Activated CD4-positive, alpha-beta memory T cell treated with anti-CD3 and anti-CD28 coated beads for 36 hours (primary cell): ENCODE measurements around the gene RNF166. TPM values are rescaled to one million over a fixed set of nuclear protein-coding genes. Genes with fewer than 3 reads are reported as not detected.
A peak's percentile ranks its signal among the peaks of the same experiment; 100 is the strongest.

ENCODE experiments used
- CTCF ChIA-PET: fragments of 350-600 bp; sonication (Branson Sonifier 250); formaldehyde crosslinking; loops from one replicate; lab custom pipeline; 2021; ENCODE audit warnings: antibody characterized with exemption, inconsistent platforms; lab: Charles Lee
- POLR2A ChIA-PET: fragments of 350-600 bp; sonication (Branson Sonifier 250); formaldehyde crosslinking; loops from one replicate; lab custom pipeline; 2021; ENCODE audit warnings: antibody characterized with exemption; lab: Charles Lee
- DNase-seq: peaks from one replicate; pipeline ENCODE4 v3.0.0-alpha.2; 2020
- H3K27ac Mint-ChIP-seq: one replicate; pipeline ENCODE4 v1.8.0; 2021; ENCODE audit warnings: mixed read lengths
- H3K27me3 Mint-ChIP-seq: one replicate; pipeline ENCODE4 v1.8.0; 2021; ENCODE audit warnings: mixed read lengths
- H3K36me3 Mint-ChIP-seq: one replicate; pipeline ENCODE4 v1.8.0; 2021; ENCODE audit warnings: mixed read lengths
- H3K4me1 Mint-ChIP-seq: one replicate; pipeline ENCODE4 v1.8.0; 2021; ENCODE audit warnings: low read depth, mixed read lengths
- H3K4me3 Mint-ChIP-seq: one replicate; pipeline ENCODE4 v1.8.0; 2021; ENCODE audit warnings: mild to moderate bottlenecking, mixed read lengths
- H3K9me3 Mint-ChIP-seq: one replicate; pipeline ENCODE4 v1.8.0; 2021; ENCODE audit warnings: mixed read lengths
- intact Hi-C: fragments of 100-400 bp; cut with micrococcal nuclease; formaldehyde crosslinking; loops from one replicate; pipeline ENCODE4 v1.15.1; 2023
- total RNA-seq, 2 experiments: library from RNA; stranded (reverse); gene quantifications; one replicate each; pipeline ENCODE4 v1.2.3, GENCODE V29; 2021

Gene RNF166
- total RNA-seq, 2 experiments from 2014 or later = 46.4 to 55.6 TPM

DNA sequence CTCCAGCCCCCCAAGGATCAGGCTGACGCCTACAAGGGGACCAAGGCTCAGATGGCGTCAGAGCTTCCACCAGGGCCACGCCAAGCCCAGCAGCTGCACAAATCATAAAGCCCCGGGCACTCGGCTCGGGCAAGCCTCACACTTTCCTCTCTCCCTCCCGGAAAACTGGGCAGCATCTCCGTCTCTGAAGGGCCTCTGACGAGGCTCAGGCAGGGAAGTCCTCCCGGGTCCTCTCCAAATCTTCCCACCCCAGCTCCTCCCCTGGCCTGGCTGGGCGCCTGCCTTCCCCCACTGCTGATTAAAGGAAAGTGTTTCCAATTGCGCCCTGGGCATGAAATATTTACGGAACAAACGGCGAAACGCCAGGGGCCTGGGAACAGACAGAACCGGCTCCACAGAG, 40.3 kb upstream of the RNF166 start:
- Mint-ChIP-seq H3K9me3 (no peaks in the 10 kb centered on the region), H3K4me3 (no peak overlapping the region), H3K36me3 (peaks cover under 1% of the 10 kb centered on the region), H3K4me1 (peaks cover 30% of the 10 kb centered on the region), H3K27me3 (no peaks in the 10 kb centered on the region), H3K27ac (peak overlapping the region; percentile 18)
- CTCF ChIA-PET = interaction anchor here (1.0 to 6.6 kb wide), 7 partner anchors 7 to 107 kb away, joined by 3 to 69 read pairs (median 5); partner anchors contain the start of gene PIEZO1
- DNase-seq = no peak
- POLR2A ChIA-PET = interaction anchor here (1.5 kb wide), 1 partner anchor 35 kb away, joined by 3 read pairs; no protein-coding TSS in a partner anchor
- intact Hi-C loops = loop anchor here (5.0 kb wide), 1 partner anchor 44 kb away; no protein-coding TSS in a partner anchor

DNA sequence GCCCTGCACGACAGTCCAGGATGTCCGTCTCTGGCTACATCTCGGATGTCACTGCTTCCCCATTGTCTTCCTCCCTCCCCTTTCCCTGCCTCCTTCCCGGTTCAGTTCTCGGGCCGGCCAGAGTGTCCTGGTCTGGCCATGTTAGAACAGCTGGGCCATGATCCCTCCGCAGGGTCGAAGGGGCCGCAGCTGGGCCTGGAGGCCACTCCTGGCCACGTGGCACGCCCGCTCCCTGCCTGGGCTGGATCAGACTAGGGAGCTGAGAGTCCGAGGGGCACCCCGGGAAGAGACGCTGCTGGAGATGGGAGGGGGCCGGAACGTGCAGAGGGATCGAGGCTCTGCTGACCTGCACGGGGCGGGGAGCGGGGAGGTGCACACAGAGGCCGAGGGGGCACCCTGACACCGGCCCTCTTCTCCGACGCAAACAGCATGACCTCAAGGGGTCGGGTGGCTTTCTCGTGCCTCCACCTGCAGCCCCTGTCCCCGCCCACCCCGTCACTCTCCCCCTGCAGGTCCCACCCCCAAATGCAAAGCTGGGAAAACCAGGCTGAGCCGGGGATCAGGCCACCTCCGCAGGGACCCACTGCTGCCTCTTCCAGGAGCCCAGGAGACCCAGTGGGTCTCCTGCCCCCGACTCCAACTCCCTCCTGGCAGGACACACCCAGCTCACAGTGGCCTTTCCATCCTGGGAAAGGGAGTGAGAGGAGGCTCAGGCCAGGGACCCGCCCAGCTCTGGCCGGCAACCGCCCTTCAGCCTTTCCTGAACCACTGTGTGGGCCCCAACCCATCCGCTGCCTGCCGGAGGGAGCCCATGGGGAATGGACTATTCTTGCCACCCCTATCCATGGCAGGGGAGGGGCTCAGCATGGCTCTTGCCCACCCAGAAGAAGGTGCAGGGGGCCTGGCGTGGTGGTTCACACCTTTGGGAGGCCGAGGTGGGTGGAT, 38.6 kb upstream of the RNF166 start:
- no peaks in the 10 kb centered on the region for H3K27me3 Mint-ChIP-seq
- no peak overlapping the region for H3K4me3 Mint-ChIP-seq
- ChIA-PET POLR2A (interaction anchor here (1.5 to 1.6 kb wide), 2 partner anchors 37 to 38 kb away, joined by 3 to 6 read pairs; no protein-coding TSS in a partner anchor), CTCF (interaction anchor here (1.0 to 6.6 kb wide), 7 partner anchors 9 to 67 kb away, joined by 3 to 69 read pairs (median 5); partner anchors contain the start of genes APRT and PIEZO1)
- no peak overlapping the region for H3K27ac Mint-ChIP-seq
- H3K36me3 Mint-ChIP-seq = no peaks in the 10 kb centered on the region
- H3K4me1 Mint-ChIP-seq = peaks cover 30% of the 10 kb centered on the region
- DNase-seq = no peak
- no peaks in the 10 kb centered on the region for H3K9me3 Mint-ChIP-seq
- intact Hi-C loops = loop anchor here (1.0 to 5.0 kb wide), 2 partner anchors 37 to 43 kb away; no protein-coding TSS in a partner anchor

DNA sequence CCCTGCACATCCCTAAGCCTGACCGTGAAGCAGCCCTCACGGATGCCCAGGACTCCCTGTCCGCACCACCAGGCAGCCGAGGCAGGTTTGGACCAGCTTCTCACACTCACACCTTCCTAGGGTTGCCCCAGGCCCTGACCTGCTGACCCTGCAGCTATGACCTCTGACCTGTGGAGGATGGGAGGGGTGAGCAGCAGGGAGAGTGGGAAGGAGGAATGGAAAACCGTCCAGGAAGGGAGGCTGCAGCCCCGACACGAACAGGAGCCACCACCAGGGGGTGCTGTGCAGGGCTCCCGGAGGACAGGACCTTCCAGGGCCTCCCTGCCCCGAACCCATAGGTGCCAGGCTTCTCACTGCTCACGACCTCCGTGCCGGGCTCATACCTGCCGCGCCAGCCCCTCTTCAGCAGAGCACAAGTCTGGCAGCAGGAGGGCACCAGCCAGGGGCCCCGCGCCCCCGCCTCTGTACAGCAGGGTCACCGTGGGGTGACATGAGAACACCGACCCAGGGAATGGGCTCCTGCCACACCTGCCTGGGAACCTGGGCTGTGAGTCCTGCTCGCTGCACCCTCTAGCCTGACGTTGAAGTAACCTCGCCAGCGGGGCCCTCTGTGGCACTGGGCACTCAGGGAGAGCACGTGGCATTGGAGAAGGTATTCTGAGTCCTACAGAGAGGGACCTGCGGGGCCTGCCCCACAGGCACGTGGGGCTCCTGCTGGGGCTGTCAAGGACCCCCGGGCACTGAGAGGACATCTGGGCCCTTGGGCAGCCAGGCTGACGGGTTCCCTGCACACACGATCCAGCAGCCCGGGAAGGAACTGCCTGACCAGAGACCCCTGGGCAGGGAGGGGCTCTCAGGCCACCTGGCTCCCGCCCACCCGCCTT, 37.7 kb upstream of the RNF166 start:
- ChIA-PET POLR2A (interaction anchor here (1.6 kb wide), 1 partner anchor 38 kb away, joined by 6 read pairs; no protein-coding TSS in a partner anchor), CTCF (interaction anchor here (0.9 to 6.6 kb wide), 11 partner anchors 14 to 69 kb away, joined by 3 to 69 read pairs (median 3); partner anchors contain the start of gene PIEZO1)
- H3K9me3 Mint-ChIP-seq = no peaks in the 10 kb centered on the region
- intact Hi-C loops = no loop called here
- no peak overlapping the region for H3K27ac Mint-ChIP-seq
- no peak overlapping the region for H3K4me3 Mint-ChIP-seq
- no peaks in the 10 kb centered on the region for H3K27me3 Mint-ChIP-seq
- H3K4me1 Mint-ChIP-seq = peaks cover 30% of the 10 kb centered on the region
- peak; percentile 77 for DNase-seq
- H3K36me3 Mint-ChIP-seq = no peaks in the 10 kb centered on the region

DNA sequence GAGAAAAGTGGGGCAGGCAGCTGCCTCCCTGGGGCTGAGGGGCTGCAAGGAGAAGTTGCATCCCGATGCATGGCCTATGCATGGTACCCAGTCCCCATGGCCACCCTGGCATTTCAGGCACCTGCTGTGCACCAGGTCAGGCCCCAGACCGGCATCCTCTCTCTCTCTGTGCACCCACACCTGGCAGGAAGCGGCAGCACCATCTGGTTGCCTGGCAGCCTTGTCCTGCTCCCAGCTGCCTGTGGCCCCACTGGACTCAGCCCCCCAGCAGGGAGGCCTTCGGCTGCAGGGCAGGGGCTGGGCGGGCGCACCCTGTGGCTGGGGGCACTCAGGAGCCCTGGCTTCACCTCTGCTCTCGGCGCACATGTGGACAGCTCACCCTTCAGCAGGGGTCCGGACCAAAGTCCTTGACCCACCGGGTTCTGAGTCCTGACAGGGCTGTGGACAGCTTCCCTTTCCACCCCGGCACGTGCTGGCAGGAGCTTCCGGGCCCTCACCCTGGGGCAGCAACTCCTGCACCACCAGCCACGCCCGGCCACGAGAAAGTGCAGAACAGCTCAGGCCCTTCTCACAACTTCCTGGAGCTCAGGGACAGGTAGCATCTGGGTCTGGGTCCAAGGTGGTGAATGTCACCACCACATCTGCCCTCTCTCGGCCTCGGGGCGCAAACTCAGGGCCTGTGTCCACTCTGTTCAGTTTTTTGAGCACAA, 36.8 kb upstream of the RNF166 start:
- ChIA-PET POLR2A (no interaction called here), CTCF (interaction anchor here (0.8 to 6.6 kb wide), 12 partner anchors 15 to 70 kb away, joined by 3 to 69 read pairs (median 3); partner anchors contain the start of gene PIEZO1)
- H3K27me3 Mint-ChIP-seq = no peaks in the 10 kb centered on the region
- intact Hi-C loops = no loop called here
- no peaks in the 10 kb centered on the region for H3K9me3 Mint-ChIP-seq
- no peaks in the 10 kb centered on the region for H3K36me3 Mint-ChIP-seq
- DNase-seq = no peak
- no peak overlapping the region for H3K4me3 Mint-ChIP-seq
- H3K27ac Mint-ChIP-seq = no peak overlapping the region
- H3K4me1 Mint-ChIP-seq = peaks cover 33% of the 10 kb centered on the region

DNA sequence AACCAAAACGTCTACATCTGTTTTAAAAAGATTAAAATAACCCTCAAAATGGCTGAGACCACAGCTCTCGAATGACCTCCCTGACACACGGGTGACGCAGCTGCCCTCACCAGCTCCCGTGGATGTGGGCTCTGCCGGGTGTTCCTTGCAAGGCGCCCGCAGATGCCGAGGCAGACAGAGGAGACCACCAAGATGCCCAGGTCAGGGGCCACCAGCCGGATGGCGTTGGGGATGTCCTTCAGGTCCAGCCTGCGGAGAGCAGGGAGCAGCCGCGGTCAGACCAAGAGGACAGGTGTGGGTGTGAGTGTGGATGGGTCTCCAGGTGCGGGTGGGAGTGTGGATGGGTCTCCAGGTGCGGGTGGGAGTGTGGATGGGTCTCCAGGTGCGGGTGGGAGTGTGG, 35.2 kb upstream of the RNF166 start:
- ChIA-PET CTCF (no interaction called here), POLR2A (no interaction called here)
- H3K4me1 Mint-ChIP-seq = peaks cover 34% of the 10 kb centered on the region

DNA sequence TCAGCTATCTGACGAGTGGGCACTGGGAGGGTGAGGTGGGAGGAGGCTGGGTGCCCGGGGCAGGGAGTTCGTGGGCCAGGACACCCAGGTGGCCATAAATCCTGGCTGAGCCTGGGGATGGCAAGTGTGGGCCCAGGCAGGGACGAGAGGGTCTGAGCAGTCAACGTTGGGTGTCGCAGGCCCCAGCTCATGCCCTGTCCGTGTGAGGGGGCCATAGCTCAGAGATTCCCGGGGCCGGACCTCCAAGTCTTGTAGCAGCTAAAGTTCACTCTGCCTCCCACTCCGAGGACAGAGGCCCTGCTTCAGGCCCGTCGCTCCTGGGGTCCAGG, 34.5 kb upstream of the RNF166 start:
- Mint-ChIP-seq H3K4me1 (peaks cover 27% of the 10 kb centered on the region), H3K4me3 (no peak overlapping the region), H3K9me3 (no peaks in the 10 kb centered on the region), H3K27me3 (no peaks in the 10 kb centered on the region), H3K36me3 (no peaks in the 10 kb centered on the region), H3K27ac (no peak overlapping the region)
- no peak for DNase-seq
- intact Hi-C loops = no loop called here
- CTCF ChIA-PET = interaction anchor here (0.6 kb wide), 1 partner anchor 41 kb away, joined by 3 read pairs; no protein-coding TSS in a partner anchor
- POLR2A ChIA-PET = no interaction called here

More for the DNA sequence above, 35.2 kb upstream of the RNF166 start:
- Mint-ChIP-seq H3K27ac (no peak overlapping the region), H3K36me3 (no peaks in the 10 kb centered on the region), H3K27me3 (no peaks in the 10 kb centered on the region), H3K4me3 (no peak overlapping the region), H3K9me3 (no peaks in the 10 kb centered on the region)
- intact Hi-C loops = no loop called here
- no peak for DNase-seq

DNA sequence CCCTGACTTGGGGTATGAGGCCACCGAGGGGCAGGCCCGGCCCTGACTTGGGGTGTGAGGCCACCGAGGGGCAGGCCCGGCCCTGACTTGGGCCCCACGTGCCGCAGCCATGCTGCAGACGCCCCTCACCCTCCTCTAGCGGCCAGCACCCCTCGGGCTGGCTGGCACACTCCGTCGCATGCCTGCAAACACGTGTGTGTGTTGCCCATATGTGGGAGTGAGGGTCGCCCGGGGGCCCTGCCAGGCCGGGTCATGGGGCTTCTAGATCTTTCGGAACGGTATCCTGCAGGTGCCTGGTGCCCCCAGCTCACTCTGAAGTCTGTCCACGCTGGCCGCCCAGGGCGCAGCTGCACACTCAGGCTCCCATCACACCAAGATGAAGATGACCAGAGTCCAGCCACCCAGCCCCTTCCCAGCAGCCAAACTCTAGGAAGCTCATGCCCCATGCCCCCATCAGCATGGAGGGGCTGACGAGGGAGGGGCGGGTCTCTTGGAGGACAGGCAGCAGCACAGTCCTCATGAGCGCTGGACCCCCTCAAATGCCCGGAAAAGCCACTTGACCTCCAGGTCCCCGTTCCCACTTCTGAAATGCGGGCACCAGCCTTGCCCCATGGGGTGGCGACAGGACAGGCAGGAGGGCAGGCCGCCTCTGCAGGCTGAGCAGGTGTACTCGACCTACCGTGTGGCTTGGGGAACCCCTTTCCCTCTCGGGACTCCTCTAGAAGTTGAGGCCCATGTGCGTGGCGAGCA, 33.9 kb upstream of the RNF166 start:
- Mint-ChIP-seq H3K4me3 (no peak overlapping the region), H3K27me3 (no peaks in the 10 kb centered on the region), H3K9me3 (no peaks in the 10 kb centered on the region), H3K27ac (no peak overlapping the region), H3K36me3 (no peaks in the 10 kb centered on the region), H3K4me1 (peaks cover 22% of the 10 kb centered on the region)
- intact Hi-C loops = no loop called here
- ChIA-PET POLR2A (no interaction called here), CTCF (interaction anchor here (0.6 kb wide), 1 partner anchor 41 kb away, joined by 3 read pairs; no protein-coding TSS in a partner anchor)
- no peak for DNase-seq

DNA sequence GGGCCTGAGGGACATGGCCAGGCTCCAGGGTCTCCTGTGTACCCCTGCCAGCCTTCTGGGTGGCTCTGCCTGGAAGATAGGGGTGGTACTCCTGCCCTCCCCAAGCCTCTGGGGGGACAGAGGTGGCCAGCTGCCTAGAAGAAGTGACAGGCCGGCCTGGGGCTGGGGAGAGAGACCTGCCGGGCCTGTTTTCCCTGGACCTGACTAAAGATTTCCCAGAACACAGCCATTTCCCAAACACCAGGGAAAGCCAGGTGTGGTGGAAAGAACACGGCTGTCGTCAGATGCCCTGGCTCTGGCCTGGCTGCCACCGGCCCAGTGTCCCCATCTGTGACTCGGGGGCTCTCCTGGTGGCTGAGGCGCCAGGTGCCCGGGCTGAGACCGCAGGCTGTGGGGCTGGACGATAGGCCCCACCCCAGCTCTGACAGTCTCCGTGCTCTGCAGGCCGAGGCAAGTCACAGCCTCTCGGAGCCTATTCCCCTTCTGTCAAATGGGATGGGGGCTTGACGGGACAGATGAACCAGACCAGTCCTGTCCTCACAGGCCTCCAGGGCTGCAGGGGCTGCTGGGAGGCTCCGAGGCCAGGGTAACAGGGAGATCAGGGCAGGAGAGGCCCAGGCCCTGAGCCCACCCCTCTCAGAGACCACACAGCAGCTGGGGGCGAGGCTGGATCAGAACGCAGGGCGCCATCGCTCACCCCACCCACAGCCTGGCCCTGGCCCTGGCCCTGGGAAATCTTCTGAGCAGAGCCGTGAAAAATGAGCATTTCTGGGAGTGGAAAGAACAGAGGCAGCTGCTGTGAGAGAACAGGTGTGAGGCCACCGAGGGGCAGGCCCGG, 33.1 kb upstream of the RNF166 start:
- H3K9me3 Mint-ChIP-seq = no peaks in the 10 kb centered on the region
- peaks cover 16% of the 10 kb centered on the region for H3K4me1 Mint-ChIP-seq
- no peak overlapping the region for H3K27ac Mint-ChIP-seq
- intact Hi-C loops = no loop called here
- H3K4me3 Mint-ChIP-seq = no peak overlapping the region
- ChIA-PET CTCF (interaction anchor here (0.6 to 6.0 kb wide), 2 partner anchors 42 to 95 kb away, joined by 3 to 118 read pairs; partner anchors contain the start of gene PIEZO1), POLR2A (no interaction called here)
- H3K36me3 Mint-ChIP-seq = no peaks in the 10 kb centered on the region
- no peaks in the 10 kb centered on the region for H3K27me3 Mint-ChIP-seq
- DNase-seq = no peak

DNA sequence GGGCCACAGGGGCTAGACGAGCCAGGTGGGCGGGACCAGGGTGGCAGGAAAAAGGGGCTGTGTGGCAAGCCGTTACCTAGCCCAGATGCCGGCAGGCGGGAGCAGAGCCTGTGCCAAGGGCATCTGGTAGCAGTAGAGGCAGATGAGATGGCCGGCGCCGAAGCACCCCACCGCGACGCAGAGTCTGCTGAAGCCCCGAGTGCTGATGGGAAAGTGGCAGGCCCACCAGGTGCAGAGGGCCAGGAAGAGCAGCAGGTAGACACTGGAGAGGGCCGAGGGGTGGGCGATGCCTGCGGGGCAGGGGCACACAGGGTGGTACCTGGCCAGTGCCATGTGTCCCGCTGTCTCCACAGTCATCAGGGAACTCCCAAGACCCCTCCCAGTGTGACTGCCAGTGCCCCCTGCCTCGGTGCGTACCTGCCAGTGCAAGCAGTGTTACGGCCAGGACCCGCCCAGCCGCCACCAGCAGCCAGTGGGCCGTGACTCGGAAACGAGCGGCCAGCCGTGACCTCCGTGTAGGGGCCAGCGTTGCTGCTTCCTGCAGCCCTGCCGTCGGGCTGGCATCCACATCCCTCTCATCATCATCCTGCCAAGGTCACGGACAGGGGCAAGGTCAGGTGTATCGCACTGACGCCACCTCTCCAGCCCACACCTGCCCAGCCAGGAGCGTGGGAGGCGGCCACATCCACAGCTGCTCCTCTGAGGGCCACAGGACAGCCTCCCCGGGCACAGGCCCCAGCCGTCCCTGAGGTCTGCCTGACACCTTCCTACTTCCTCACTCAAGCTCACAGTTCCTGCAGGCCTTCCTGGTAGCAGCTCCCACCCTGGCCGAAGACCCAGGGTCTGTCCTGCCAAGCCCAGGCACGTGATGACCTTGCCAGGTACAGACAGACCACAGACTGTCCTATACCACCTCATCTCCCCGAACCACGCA, 32.2 kb upstream of the RNF166 start:
- no peak for DNase-seq
- H3K27me3 Mint-ChIP-seq = no peaks in the 10 kb centered on the region
- peaks cover 9% of the 10 kb centered on the region for H3K4me1 Mint-ChIP-seq
- CTCF ChIA-PET = interaction anchor here (0.6 to 6.0 kb wide), 21 partner anchors 8 to 478 kb away, joined by 3 to 118 read pairs (median 10); partner anchors contain the start of genes APRT and PIEZO1
- no peak overlapping the region for H3K4me3 Mint-ChIP-seq
- H3K27ac Mint-ChIP-seq = no peak overlapping the region
- H3K36me3 Mint-ChIP-seq = peaks cover 2% of the 10 kb centered on the region
- H3K9me3 Mint-ChIP-seq = no peaks in the 10 kb centered on the region
- POLR2A ChIA-PET = interaction anchor here (1.3 kb wide), 1 partner anchor 74 kb away, joined by 4 read pairs; the partner anchor contains the start of gene APRT
- intact Hi-C loops = no loop called here
